ENCODE measurements around the gene ARHGAP15. TPM values are rescaled to one million over a fixed set of nuclear protein-coding genes. Genes with fewer than 3 reads are reported as not detected.

The ARHGAP15 gene
- total RNA-seq, 4 donors from 2014 or later, result 0.80 to 53.1 (median 12.7) TPM

- H3K27ac ChIP-seq, result no peak overlapping the region
- DNase-seq, result no peak
- H3K4me1 ChIP-seq, result no peaks in the 10 kb centered on the region
- H3K9me3 ChIP-seq, result no peaks in the 10 kb centered on the region
- H3K27me3 ChIP-seq, result no peaks in the 10 kb centered on the region
- no peak overlapping the region for H3K4me3 ChIP-seq
- in situ Hi-C loops (cut with MboI; ENCODE audit: low pct_ligation_motif_present in 1 of 4, low pct_unique_long_range_greater_than_20kb in 1 of 4, low sequenced_read_pairs in 3 of 4) (no loop called here), intact Hi-C loops (cut with DNase I; ENCODE audit: low total_unique reads) (no loop called here)
- TF ChIP-seq POLR2AphosphoS5 (IDR thresholded peaks at IDR 0.05), result no peak
- no peak for TF ChIP-seq POLR2A (IDR thresholded peaks at IDR 0.05)
- TF ChIP-seq EP300 (IDR thresholded peaks at IDR 0.05; ENCODE audit: low read depth), result no peak
- TF ChIP-seq CTCF (IDR thresholded peaks at IDR 0.05), result no peak
- no peaks in the 10 kb centered on the region for H3K36me3 ChIP-seq
Observed at GRCh38 chr2:143148011-143148410, 18.8 kb downstream of the ARHGAP15 start.

GRCh38 chr2:143148757-143149156, 19.5 kb downstream of the ARHGAP15 start:
- in situ Hi-C loops (cut with MboI; ENCODE audit: low pct_ligation_motif_present in 1 of 4, low pct_unique_long_range_greater_than_20kb in 1 of 4, low sequenced_read_pairs in 3 of 4), result no loop called here
- Histone ChIP-seq H3K27ac (no peak overlapping the region), H3K4me3 (no peak overlapping the region), H3K4me1 (no peaks in the 10 kb centered on the region), H3K27me3 (no peaks in the 10 kb centered on the region), H3K9me3 (no peaks in the 10 kb centered on the region), H3K36me3 (no peaks in the 10 kb centered on the region)
- WGBS, 2 donors (ENCODE audit: low coverage in 1 of 2), result 53 to 60% methylated on average over 2 to 5 of the region's 5 CpGs
- no peak for DNase-seq
- intact Hi-C loops (cut with DNase I; ENCODE audit: low total_unique reads), result no loop called here
- no peak for TF ChIP-seq CTCF (IDR thresholded peaks at IDR 0.05)
- no peak for TF ChIP-seq POLR2A (IDR thresholded peaks at IDR 0.05)
- TF ChIP-seq POLR2AphosphoS5 (IDR thresholded peaks at IDR 0.05), result no peak
- TF ChIP-seq EP300 (IDR thresholded peaks at IDR 0.05; ENCODE audit: low read depth), result no peak

- intact Hi-C loops (cut with DNase I; ENCODE audit: low total_unique reads), result no loop called here
- no peaks in the 10 kb centered on the region for H3K9me3 ChIP-seq
- peak overlapping the region in 1 of 4 donors; percentile 20 for H3K27ac ChIP-seq
- H3K27me3 ChIP-seq, result no peaks in the 10 kb centered on the region
- no peak overlapping the region for H3K4me3 ChIP-seq
- no peaks in the 10 kb centered on the region for H3K36me3 ChIP-seq
- no peaks in the 10 kb centered on the region for H3K4me1 ChIP-seq
- in situ Hi-C loops (cut with MboI; ENCODE audit: low pct_ligation_motif_present in 1 of 4, low pct_unique_long_range_greater_than_20kb in 1 of 4, low sequenced_read_pairs in 3 of 4), result no loop called here
- 62 to 75% methylated on average over 4 of the region's 4 CpGs for WGBS, 2 donors (ENCODE audit: low coverage in 1 of 2)
- no peak for DNase-seq
- TF ChIP-seq EP300 (IDR thresholded peaks at IDR 0.05; ENCODE audit: low read depth), result no peak
- TF ChIP-seq POLR2AphosphoS5 (IDR thresholded peaks at IDR 0.05), result peak in 1 of 3 donors; percentile 10
- TF ChIP-seq CTCF (IDR thresholded peaks at IDR 0.05), result no peak
- TF ChIP-seq POLR2A (IDR thresholded peaks at IDR 0.05), result no peak
Observed at GRCh38 chr2:143150287-143150686, 21.1 kb downstream of the ARHGAP15 start.

GRCh38 chr2:143151111-143151752, 22.0 kb downstream of the ARHGAP15 start:
- Histone ChIP-seq H3K27ac (peak overlapping the region in 1 of 4 donors; percentile 20), H3K36me3 (no peaks in the 10 kb centered on the region), H3K4me1 (no peaks in the 10 kb centered on the region), H3K4me3 (no peak overlapping the region), H3K27me3 (no peaks in the 10 kb centered on the region), H3K9me3 (no peaks in the 10 kb centered on the region)
- TF ChIP-seq EP300 (IDR thresholded peaks at IDR 0.05; ENCODE audit: low read depth) (no peak), POLR2A (IDR thresholded peaks at IDR 0.05) (no peak), CTCF (IDR thresholded peaks at IDR 0.05) (no peak), POLR2AphosphoS5 (IDR thresholded peaks at IDR 0.05) (no peak)
- intact Hi-C loops (cut with DNase I; ENCODE audit: low total_unique reads) (no loop called here), in situ Hi-C loops (cut with MboI; ENCODE audit: low pct_ligation_motif_present in 1 of 4, low pct_unique_long_range_greater_than_20kb in 1 of 4, low sequenced_read_pairs in 3 of 4) (no loop called here)
- WGBS, 2 donors (ENCODE audit: low coverage in 1 of 2), result 86 to 100% methylated on average over 1 of the region's 1 CpG
- no peak for DNase-seq

Data from transverse colon (tissue), 4 donors.